Measurements from ENCODE around the gene RAC2. TPM values are rescaled to one million over a fixed set of nuclear protein-coding genes. Genes with fewer than 3 reads are reported as not detected.
A peak's percentile ranks its signal among the peaks of the same experiment; 100 is the strongest.

Gene RAC2
- total RNA-seq, 3 donors from 2014 or later = 388 to 432 (median 395) TPM

GRCh38 chr22:37177755-37178154 lies 66.3 kb downstream of the RAC2 start:
- ATAC-seq (no peak), DNase-seq (no peak)
- Mint-ChIP-seq H3K4me1 (ENCODE audit: low read depth) (peaks cover 14% of the 10 kb centered on the region), H3K27me3 (ENCODE audit: low read depth) (peaks cover 4% of the 10 kb centered on the region), H3K36me3 (ENCODE audit: insufficient read depth) (peaks cover 2% of the 10 kb centered on the region), H3K9me3 (no peaks in the 10 kb centered on the region), H3K4me3 (no peak overlapping the region)

- ATAC-seq = no peak
- H3K27me3 Mint-ChIP-seq (ENCODE audit: low read depth) = peaks cover 4% of the 10 kb centered on the region
- H3K9me3 Mint-ChIP-seq = no peaks in the 10 kb centered on the region
- no peak for DNase-seq
- H3K4me1 Mint-ChIP-seq (ENCODE audit: low read depth) = peaks cover 14% of the 10 kb centered on the region
- H3K36me3 Mint-ChIP-seq (ENCODE audit: insufficient read depth) = peaks cover 2% of the 10 kb centered on the region
- no peak overlapping the region for H3K4me3 Mint-ChIP-seq
These were observed 66.8 kb downstream of the RAC2 start for GRCh38 chr22:37177221-37177620.

DNA sequence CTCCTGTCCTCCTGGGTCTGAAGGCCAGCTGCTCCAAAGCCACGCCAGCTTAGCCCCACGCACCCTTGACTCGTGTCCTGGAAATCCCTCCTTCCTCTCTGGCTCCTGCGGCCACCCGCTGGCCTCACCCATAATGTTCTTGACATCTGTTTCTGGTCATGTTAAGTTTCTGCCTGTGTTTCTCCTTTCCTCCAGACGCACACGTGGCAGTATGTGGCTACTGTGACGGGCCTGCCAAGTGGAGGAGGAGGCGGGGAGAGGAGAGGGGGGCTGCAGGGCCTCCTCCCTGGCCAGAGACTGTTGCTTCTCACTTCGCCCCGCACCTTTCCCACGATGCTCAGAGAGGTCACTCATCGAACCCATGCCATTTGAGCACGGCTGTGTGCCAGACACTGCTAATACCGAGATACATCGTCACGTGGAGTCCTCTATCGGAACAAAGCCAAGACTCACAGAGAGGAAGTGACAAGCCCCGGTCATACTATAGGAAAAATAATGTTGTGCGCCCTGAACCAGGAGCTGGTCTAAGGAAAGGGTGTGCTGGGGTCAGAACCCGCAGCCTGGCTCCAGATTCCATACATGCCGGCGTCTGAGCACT lies 67.5 kb downstream of the RAC2 start:
- peaks cover 11% of the 10 kb centered on the region for H3K4me1 Mint-ChIP-seq (ENCODE audit: low read depth)
- no peak overlapping the region for H3K4me3 Mint-ChIP-seq
- peaks cover 4% of the 10 kb centered on the region for H3K27me3 Mint-ChIP-seq (ENCODE audit: low read depth)
- H3K9me3 Mint-ChIP-seq = no peaks in the 10 kb centered on the region
- no peak for DNase-seq
- H3K36me3 Mint-ChIP-seq (ENCODE audit: insufficient read depth) = peaks cover 2% of the 10 kb centered on the region
- ATAC-seq = peak; percentile 34 to 50

GRCh38 chr22:37175414-37176281 lies 68.4 kb downstream of the RAC2 start:
- Mint-ChIP-seq H3K27me3 (ENCODE audit: low read depth) (peaks cover 4% of the 10 kb centered on the region), H3K4me1 (ENCODE audit: low read depth) (peaks cover 14% of the 10 kb centered on the region), H3K9me3 (no peaks in the 10 kb centered on the region), H3K36me3 (ENCODE audit: insufficient read depth) (no peaks in the 10 kb centered on the region), H3K4me3 (no peak overlapping the region)
- DNase-seq (no peak), ATAC-seq (no peak)

Other genes with a start within 250 kb of the RAC2 start
- 1 to 10 TPM; 1.2 TPM for gene TST, start 224.8 kb downstream of the RAC2 start, total RNA-seq
- 1 to 10 TPM; 4.7 to 7.2 (median 6.0) TPM for gene MPST, start 224.5 kb downstream of the RAC2 start, total RNA-seq
- gene KCTD17, start 192.5 kb downstream of the RAC2 start, total RNA-seq = 10 to 100 TPM; 33.8 to 39.6 (median 34.3) TPM
- gene TMPRSS6, start 134.6 kb downstream of the RAC2 start, total RNA-seq = 1 to 10 TPM in 1 of 3 donors, under 1 TPM in 2; 0.76 to 1.3 (median 0.89) TPM
- 100 to 1,000 TPM; 178 to 212 (median 206) TPM for gene IL2RB, start 94.4 kb downstream of the RAC2 start, total RNA-seq
- 1 to 10 TPM in 2 of 3 donors, under 1 TPM in 1; 0.96 to 2.4 (median 1.2) TPM for gene C1QTNF6, start 56.0 kb downstream of the RAC2 start, total RNA-seq
- gene SSTR3, start 31.8 kb downstream of the RAC2 start, total RNA-seq = 1 to 10 TPM; 1.7 to 2.3 (median 1.9) TPM
- 10 to 100 TPM in 1 of 3 donors, 1 to 10 TPM in 2; 9.0 to 10.9 (median 9.7) TPM for gene CYTH4, start 38.2 kb upstream of the RAC2 start, total RNA-seq
- under 1 TPM; 0.03 to 0.33 (median 0.05) TPM for gene ELFN2, start 183.2 kb upstream of the RAC2 start, total RNA-seq
- gene MFNG, start 242.1 kb upstream of the RAC2 start, total RNA-seq = 100 to 1,000 TPM; 157 to 188 (median 184) TPM